Natural killer cell (primary cell): ENCODE results near the gene IGF2R. TPM values are rescaled to one million over a fixed set of nuclear protein-coding genes. Genes with fewer than 3 reads are reported as not detected.

Experiments used
- ATAC-seq, 3 donors: fragments of 150-1000 bp in 2 of 3; fragments of 200-7000 bp in 1 of 3; cut with Tn5 transposase; 1 replicate in 1 of 3; 2 replicates in 2 of 3; pipeline ENCODE4 v1.10.0; 2021; ENCODE audit warnings: mild to moderate bottlenecking in 2 of 3, moderate library complexity in 2 of 3
- DNase-seq, 2 donors: peaks; one replicate each; pipeline versions ENCODE4 v3.0.0 to v3.0.0-alpha.2; 2013 to 2021; ENCODE audit warnings: mixed read lengths in 1 of 2
- H3K27ac ChIP-seq: one replicate; pipeline ENCODE4 v1.5.1; 2013; ENCODE audit warnings: mild to moderate bottlenecking, low read length
- H3K27me3 ChIP-seq: one replicate; pipeline ENCODE4 v1.6.1; 2013; ENCODE audit warnings: low read length; ENCODE audit not compliant: control insufficient read depth, insufficient read depth
- H3K36me3 ChIP-seq: one replicate; pipeline ENCODE4 v1.6.1; 2013; ENCODE audit warnings: low read length; ENCODE audit not compliant: control insufficient read depth, insufficient read depth
- H3K4me1 ChIP-seq: one replicate; pipeline ENCODE4 v1.6.1; 2013; ENCODE audit warnings: low read length; ENCODE audit not compliant: control insufficient read depth, insufficient read depth
- H3K4me3 ChIP-seq: one replicate; pipeline ENCODE4 v1.5.1; 2013; ENCODE audit warnings: low read length
- H3K9me3 ChIP-seq: one replicate; pipeline ENCODE4 v1.6.1; 2013; ENCODE audit warnings: low read length; ENCODE audit not compliant: control insufficient read depth, insufficient read depth
- H3K27ac Mint-ChIP-seq, 2 donors: one replicate each; pipeline ENCODE4 v1.8.0; 2022; ENCODE audit warnings: mild to moderate bottlenecking in 2 of 2, mixed read lengths in 2 of 2, moderate library complexity in 1 of 2
- H3K27me3 Mint-ChIP-seq, 2 donors: one replicate each; pipeline ENCODE4 v1.8.0; 2022; ENCODE audit warnings: low read depth in 2 of 2, mixed read lengths in 2 of 2
- H3K36me3 Mint-ChIP-seq: one replicate; pipeline ENCODE4 v1.8.0; 2022; ENCODE audit warnings: mixed read lengths
- H3K4me1 Mint-ChIP-seq, 2 donors: one replicate each; pipeline ENCODE4 v1.8.0; 2022; ENCODE audit warnings: mixed read lengths in 2 of 2
- H3K4me3 Mint-ChIP-seq: one replicate; pipeline ENCODE4 v1.8.0; 2022; ENCODE audit warnings: mild to moderate bottlenecking, moderate library complexity, mixed read lengths
- H3K9me3 Mint-ChIP-seq, 2 donors: one replicate each; pipeline ENCODE4 v1.8.0; 2022; ENCODE audit warnings: mixed read lengths in 2 of 2
- WGBS: methylation state at CpG from one replicate; pipeline ENCODE4 v1.1.7; 2013; ENCODE audit warnings: missing lambda C conversion rate; ENCODE audit not compliant: insufficient coverage; 5-methylcytosine and 5-hydroxymethylcytosine counted together
- intact Hi-C: fragments of 100-400 bp; cut with micrococcal nuclease; formaldehyde crosslinking; loops from one replicate; pipeline ENCODE4 v1.14.2; 2022
- total RNA-seq, 4 donors: library from RNA; stranded (reverse); fragments of 120-200 nt in 1 of 4; gene quantifications; one replicate each; pipeline versions ENCODE4 v1.2.3 to v1.2.4, GENCODE V29; 2013 to 2022
- TF ChIP-seq, protein P1 (sequence below): fragments of 200-600 bp; IDR thresholded peaks from one replicate; pipeline ENCODE4 v1.8.0; 2022; ENCODE audit warnings: antibody characterized with exemption

IGF2R gene
- total RNA-seq, 3 donors from 2014 or later (not counting 1 experiment from before 2014, with no cell fraction given): 208 to 282 (median 253) TPM

DNA sequence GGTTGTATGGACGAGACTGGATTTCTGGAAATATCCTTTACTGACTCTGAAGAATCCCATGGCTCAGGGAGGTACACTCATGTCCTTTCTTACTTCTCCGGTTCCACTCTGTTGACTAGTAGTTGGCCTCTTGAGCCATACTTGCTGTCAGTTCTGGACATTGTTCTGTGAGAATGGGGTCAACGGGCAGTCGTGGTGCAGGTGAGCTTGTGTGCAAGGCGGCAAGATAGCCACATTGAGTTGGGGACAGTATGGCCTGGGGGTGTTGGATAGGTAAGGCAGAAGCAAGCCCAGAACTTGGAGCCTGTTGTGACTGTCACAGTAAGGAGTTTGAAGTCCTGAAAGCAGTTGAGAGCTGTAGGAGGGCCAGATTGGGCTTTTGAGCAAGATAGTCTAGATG is 139.2 kb downstream of the IGF2R start:
- H3K27ac ChIP-seq: no peak overlapping the region
- Mint-ChIP-seq H3K27ac (peak overlapping the region; percentile 82 to 87), H3K9me3 (no peaks in the 10 kb centered on the region), H3K4me1 (peaks cover 35 to 43% of the 10 kb centered on the region in 2 donors), H3K36me3 (no peaks in the 10 kb centered on the region), H3K27me3 (no peaks in the 10 kb centered on the region), H3K4me3 (no peak overlapping the region)
- WGBS: 94% methylated on average over 5 of the region's 5 CpGs
- DNase-seq: no peak
- H3K9me3 ChIP-seq: no peaks in the 10 kb centered on the region
- H3K36me3 ChIP-seq: peaks cover 45% of the 10 kb centered on the region
- peaks cover 3% of the 10 kb centered on the region for H3K4me1 ChIP-seq
- no peak for ATAC-seq
- H3K27me3 ChIP-seq: no peaks in the 10 kb centered on the region
- intact Hi-C loops: no loop called here
- H3K4me3 ChIP-seq: no peak overlapping the region
- TF ChIP-seq, protein P1, sequence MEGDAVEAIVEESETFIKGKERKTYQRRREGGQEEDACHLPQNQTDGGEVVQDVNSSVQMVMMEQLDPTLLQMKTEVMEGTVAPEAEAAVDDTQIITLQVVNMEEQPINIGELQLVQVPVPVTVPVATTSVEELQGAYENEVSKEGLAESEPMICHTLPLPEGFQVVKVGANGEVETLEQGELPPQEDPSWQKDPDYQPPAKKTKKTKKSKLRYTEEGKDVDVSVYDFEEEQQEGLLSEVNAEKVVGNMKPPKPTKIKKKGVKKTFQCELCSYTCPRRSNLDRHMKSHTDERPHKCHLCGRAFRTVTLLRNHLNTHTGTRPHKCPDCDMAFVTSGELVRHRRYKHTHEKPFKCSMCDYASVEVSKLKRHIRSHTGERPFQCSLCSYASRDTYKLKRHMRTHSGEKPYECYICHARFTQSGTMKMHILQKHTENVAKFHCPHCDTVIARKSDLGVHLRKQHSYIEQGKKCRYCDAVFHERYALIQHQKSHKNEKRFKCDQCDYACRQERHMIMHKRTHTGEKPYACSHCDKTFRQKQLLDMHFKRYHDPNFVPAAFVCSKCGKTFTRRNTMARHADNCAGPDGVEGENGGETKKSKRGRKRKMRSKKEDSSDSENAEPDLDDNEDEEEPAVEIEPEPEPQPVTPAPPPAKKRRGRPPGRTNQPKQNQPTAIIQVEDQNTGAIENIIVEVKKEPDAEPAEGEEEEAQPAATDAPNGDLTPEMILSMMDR: no peak

- Mint-ChIP-seq H3K27ac (peak overlapping the region; percentile 82 to 87), H3K36me3 (no peaks in the 10 kb centered on the region), H3K9me3 (no peaks in the 10 kb centered on the region), H3K27me3 (no peaks in the 10 kb centered on the region), H3K4me3 (no peak overlapping the region), H3K4me1 (peaks cover 35 to 43% of the 10 kb centered on the region in 2 donors)
- no peak for ATAC-seq
- DNase-seq: no peak
- Histone ChIP-seq H3K4me1 (peaks cover 3% of the 10 kb centered on the region), H3K4me3 (no peak overlapping the region), H3K27me3 (no peaks in the 10 kb centered on the region), H3K36me3 (peaks cover 22% of the 10 kb centered on the region), H3K27ac (no peak overlapping the region), H3K9me3 (no peaks in the 10 kb centered on the region)
- intact Hi-C loops: no loop called here
- TF ChIP-seq, protein P1: no peak
Measured at GRCh38 chr6:160110586-160111123, 141.8 kb downstream of the IGF2R start.

DNA sequence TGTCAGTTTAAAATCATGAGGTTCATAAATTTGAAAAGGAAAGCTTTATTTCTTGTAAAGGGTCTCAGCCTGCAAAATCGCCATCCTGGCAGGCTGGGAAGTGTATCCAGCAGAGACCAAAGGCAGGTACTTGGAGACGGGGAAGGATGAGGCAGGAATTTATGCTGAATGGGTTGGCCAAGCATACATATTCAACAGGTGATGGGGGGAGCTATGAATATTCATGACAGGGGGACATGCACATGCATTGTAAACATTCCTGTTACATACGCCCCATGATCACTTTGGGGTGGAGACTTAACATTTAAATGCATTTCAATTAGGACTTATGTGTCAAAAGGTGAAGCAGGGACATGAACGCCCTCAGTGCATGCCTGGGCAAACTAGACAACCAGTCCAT is 142.9 kb downstream of the IGF2R start:
- no peak for ATAC-seq
- intact Hi-C loops: no loop called here
- H3K4me3 Mint-ChIP-seq: no peak overlapping the region
- 93% methylated on average over 4 of the region's 4 CpGs for WGBS
- H3K36me3 Mint-ChIP-seq: no peaks in the 10 kb centered on the region
- H3K27me3 Mint-ChIP-seq: no peaks in the 10 kb centered on the region
- TF ChIP-seq, protein P1: no peak
- peaks cover 35 to 43% of the 10 kb centered on the region in 2 donors for H3K4me1 Mint-ChIP-seq
- Histone ChIP-seq H3K4me1 (peaks cover 3% of the 10 kb centered on the region), H3K27me3 (no peaks in the 10 kb centered on the region), H3K9me3 (no peaks in the 10 kb centered on the region), H3K4me3 (no peak overlapping the region), H3K36me3 (peaks cover 22% of the 10 kb centered on the region), H3K27ac (no peak overlapping the region)
- peak overlapping the region; percentile 73 to 82 for H3K27ac Mint-ChIP-seq
- DNase-seq: no peak
- no peaks in the 10 kb centered on the region for H3K9me3 Mint-ChIP-seq
